AG04450 (cell line): Measurements from ENCODE around the gene SPTBN4. TPM values are rescaled to one million over a fixed set of nuclear protein-coding genes. Genes with fewer than 3 reads are reported as not detected.
"Not testable (repeated sequence)": the region's sequence is repeated elsewhere in the genome, so short reads cannot be mapped to it uniquely, and the experiment has no call there.

Experiments
- CTCF ChIA-PET: fragments of 300-600, 350-600 bp; formaldehyde crosslinking; extraction: SDS; loops from one replicate; lab custom pipeline; 2022; ENCODE audit warnings: antibody characterized with exemption, inconsistent platforms; lab: Charles Lee
- POLR2A ChIA-PET: fragments of 350-600 bp; formaldehyde crosslinking; extraction: SDS; loops from one replicate; lab custom pipeline; 2021; ENCODE audit warnings: antibody characterized with exemption, inconsistent platforms; lab: Yijun Ruan, JAX
- DNase-seq: peaks from one replicate; pipeline ENCODE4 v3.0.0-alpha.2; 2011; ENCODE audit warnings: low read depth, low spot score
- H3K27ac ChIP-seq: one replicate; pipeline ENCODE4 v1.5.1; 2012; ENCODE audit warnings: low read depth, low read length, control low read depth
- H3K27me3 ChIP-seq: one replicate; pipeline ENCODE4 v1.6.0; 2012; ENCODE audit warnings: low read length; ENCODE audit not compliant: control insufficient read depth, insufficient read depth
- H3K4me3 ChIP-seq: 2 replicates; pipeline ENCODE4 v1.5.1; 2011; ENCODE audit warnings: mild to moderate bottlenecking, low read depth, low read length, control low read depth
- H3K9me3 ChIP-seq: 2 replicates; pipeline ENCODE4 v1.5.1; 2012; ENCODE audit warnings: low read length; ENCODE audit not compliant: control insufficient read depth, insufficient read depth
- polyA plus RNA-seq: library from polyadenylated mRNA; depleted of rRNA; stranded (reverse); fragments of >200 nt; gene quantifications from 2 replicates; pipeline ENCODE4 v1.2.3, GENCODE V29; 2011
- TF ChIP-seq, protein P1 (sequence below): IDR thresholded peaks from 2 replicates; pipeline ENCODE4 v1.5.1; 2011; ENCODE audit warnings: low read depth, low read length, control low read depth, inconsistent platforms

SPTBN4 gene
- polyA plus RNA-seq, 1 experiment: 1.3 TPM

DNA sequence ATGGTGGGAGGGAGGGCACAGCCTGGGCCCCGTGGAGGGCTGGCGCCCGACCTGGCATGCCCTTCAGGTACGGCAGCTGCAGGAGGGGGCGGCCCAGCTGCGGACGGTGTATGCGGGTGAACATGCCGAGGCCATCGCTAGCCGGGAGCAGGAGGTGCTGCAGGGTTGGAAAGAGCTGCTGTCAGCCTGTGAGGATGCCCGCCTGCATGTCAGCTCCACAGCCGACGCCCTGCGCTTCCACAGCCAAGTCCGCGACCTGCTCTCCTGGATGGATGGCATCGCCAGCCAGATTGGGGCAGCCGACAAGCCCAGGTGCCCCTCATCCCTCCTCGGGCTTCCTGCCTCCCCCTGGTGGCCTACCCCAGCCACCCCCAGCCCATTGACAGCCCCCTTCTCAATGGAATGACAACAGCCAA is 93.3 kb downstream of the SPTBN4 start:
- peaks cover 44% of the 10 kb centered on the region for H3K27me3 ChIP-seq
- ChIA-PET POLR2A (no interaction called here), CTCF (interaction anchor here (0.9 kb wide), 1 partner anchor 43 kb away, joined by 3 read pairs; no protein-coding TSS in a partner anchor)
- H3K4me3 ChIP-seq: no peak overlapping the region
- no peak overlapping the region for H3K27ac ChIP-seq
- no peak for DNase-seq
- TF ChIP-seq, protein P1, sequence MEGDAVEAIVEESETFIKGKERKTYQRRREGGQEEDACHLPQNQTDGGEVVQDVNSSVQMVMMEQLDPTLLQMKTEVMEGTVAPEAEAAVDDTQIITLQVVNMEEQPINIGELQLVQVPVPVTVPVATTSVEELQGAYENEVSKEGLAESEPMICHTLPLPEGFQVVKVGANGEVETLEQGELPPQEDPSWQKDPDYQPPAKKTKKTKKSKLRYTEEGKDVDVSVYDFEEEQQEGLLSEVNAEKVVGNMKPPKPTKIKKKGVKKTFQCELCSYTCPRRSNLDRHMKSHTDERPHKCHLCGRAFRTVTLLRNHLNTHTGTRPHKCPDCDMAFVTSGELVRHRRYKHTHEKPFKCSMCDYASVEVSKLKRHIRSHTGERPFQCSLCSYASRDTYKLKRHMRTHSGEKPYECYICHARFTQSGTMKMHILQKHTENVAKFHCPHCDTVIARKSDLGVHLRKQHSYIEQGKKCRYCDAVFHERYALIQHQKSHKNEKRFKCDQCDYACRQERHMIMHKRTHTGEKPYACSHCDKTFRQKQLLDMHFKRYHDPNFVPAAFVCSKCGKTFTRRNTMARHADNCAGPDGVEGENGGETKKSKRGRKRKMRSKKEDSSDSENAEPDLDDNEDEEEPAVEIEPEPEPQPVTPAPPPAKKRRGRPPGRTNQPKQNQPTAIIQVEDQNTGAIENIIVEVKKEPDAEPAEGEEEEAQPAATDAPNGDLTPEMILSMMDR: no peak
- no peaks in the 10 kb centered on the region; the same call in 1 of the 2 replicates for H3K9me3 ChIP-seq

DNA sequence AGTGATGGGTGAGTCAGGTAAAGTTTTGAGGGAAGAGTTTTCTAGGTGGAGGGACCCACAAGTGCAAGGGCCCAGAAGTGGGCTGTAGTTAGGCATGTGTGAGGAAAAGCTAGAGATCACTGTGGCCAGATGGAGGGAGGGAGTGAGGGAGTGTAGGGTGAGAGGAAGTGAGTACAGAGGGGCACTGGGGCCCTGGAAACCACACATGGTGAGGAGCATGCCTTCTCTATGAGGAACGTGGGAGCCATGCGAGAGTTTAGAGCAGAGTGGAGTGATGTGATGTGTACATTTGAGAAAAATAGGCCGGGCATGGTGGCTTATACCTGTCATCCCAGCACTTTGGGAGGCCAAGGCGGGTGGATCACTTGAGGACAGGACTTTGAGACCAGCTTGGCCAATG is 95.1 kb downstream of the SPTBN4 start:
- DNase-seq: no peak
- ChIA-PET CTCF (no interaction called here), POLR2A (no interaction called here)

DNA sequence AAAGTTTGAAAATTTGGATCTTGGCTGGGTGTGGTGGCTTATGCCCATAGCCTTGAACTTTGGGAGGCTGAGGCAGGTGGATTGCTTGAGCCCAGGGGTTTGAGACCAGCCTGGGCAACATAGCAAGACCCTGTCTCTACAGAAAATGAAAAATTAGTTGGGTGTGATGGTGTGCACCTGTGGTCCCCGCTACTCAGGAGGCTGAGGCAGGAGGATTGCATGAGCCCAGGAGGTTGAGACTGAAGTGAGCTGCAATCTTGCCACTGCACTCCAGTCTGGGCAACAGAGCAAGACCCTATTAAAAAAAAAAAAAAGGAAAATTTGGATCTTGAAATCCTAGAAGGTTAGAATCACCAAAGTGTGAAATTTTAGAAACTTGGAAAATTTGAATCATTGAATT is 97.7 kb downstream of the SPTBN4 start:
- H3K9me3 ChIP-seq, H3K27ac ChIP-seq, CTCF ChIA-PET, DNase-seq, H3K4me3 ChIP-seq, POLR2A ChIA-PET: not testable (repeated sequence)
- H3K27me3 ChIP-seq: peaks cover 34% of the 10 kb centered on the region

More for the DNA sequence above, 95.1 kb downstream of the SPTBN4 start:
- Histone ChIP-seq H3K9me3 (peaks cover 3% of the 10 kb centered on the region; the same call in 1 of the 2 replicates), H3K27me3 (peaks cover 42% of the 10 kb centered on the region), H3K27ac (no peak overlapping the region), H3K4me3 (no peak overlapping the region)
- TF ChIP-seq, protein P1: no peak

DNA sequence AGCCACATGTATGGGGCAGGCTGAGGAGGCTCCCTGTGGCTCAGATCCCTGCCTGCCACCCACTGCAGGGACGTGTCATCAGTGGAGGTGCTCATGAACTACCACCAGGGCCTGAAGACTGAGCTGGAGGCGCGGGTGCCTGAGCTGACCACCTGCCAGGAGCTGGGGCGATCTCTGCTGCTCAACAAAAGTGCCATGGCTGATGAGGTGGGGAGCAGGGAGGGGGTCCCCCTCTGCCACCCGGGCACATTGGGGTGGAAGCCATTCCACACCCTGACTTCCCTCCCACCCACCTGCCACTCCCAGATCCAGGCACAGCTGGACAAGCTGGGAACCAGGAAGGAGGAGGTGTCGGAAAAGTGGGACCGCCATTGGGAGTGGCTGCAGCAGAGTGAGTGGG is 98.6 kb downstream of the SPTBN4 start:
- TF ChIP-seq, protein P1: no peak
- ChIA-PET POLR2A (interaction anchor here (0.6 kb wide), 1 partner anchor 23 kb away, joined by 3 read pairs; no protein-coding TSS in a partner anchor), CTCF (no interaction called here)
- DNase-seq: no peak
- Histone ChIP-seq H3K27me3 (peaks cover 26% of the 10 kb centered on the region), H3K27ac (no peak overlapping the region), H3K4me3 (no peak overlapping the region), H3K9me3 (peaks cover 3% of the 10 kb centered on the region; the same call in 1 of the 2 replicates)

DNA sequence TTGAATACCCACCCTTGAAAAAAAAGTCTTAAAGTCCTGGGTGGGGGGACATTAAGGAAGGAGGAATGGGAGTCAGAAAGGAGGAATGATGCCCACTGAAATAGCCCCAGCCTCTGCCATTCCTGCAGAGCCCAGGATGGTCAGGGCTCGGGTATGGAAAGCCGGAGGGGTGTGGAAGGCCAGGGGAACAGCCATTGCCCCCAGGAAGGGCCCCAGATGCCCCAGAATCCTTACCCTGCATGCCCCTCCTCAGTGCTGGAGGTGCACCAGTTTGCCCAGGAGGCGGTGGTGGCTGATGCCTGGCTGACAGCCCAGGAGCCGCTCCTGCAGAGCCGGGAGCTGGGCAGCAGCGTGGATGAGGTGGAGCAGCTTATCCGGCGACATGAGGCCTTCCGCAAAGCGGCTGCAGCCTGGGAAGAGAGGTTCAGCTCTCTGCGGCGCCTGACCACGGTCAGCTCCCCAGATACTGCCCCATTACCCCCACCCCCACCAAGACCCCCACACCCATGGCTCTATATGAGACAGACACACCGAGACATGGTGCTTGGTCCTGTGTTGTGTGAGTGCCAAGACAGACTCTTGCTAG is 99.2 kb downstream of the SPTBN4 start:
- CTCF ChIA-PET: interaction anchor here (1.7 kb wide), 1 partner anchor 102 kb away, joined by 5 read pairs; no protein-coding TSS in a partner anchor
- peaks cover 3% of the 10 kb centered on the region; the same call in 1 of the 2 replicates for H3K9me3 ChIP-seq
- no peak overlapping the region for H3K27ac ChIP-seq
- no peak for DNase-seq
- H3K4me3 ChIP-seq: no peak overlapping the region
- TF ChIP-seq, protein P1: no peak
- H3K27me3 ChIP-seq: peaks cover 26% of the 10 kb centered on the region
- POLR2A ChIA-PET: interaction anchor here (0.6 kb wide), 1 partner anchor 23 kb away, joined by 3 read pairs; no protein-coding TSS in a partner anchor
